COLO668 (cell line): ENCODE data around the gene EPS8L3.
"Not testable (repeated sequence)": the region's sequence is repeated elsewhere in the genome, so short reads cannot be mapped to it uniquely, and the experiment has no call there.

Experiments
- DNase-seq: peaks from one replicate; lab custom pipeline; 2025; ENCODE audit not compliant: unreplicated experiment; lab: John Stamatoyannopoulos, UW

The EPS8L3 gene

GRCh38 chr1:109711593-109712320 lies 52.0 kb downstream of the EPS8L3 start, which contains the start of gene GSTM5:
TSS of gene GSTM5 (plus strand) at chr1:109712251. CDS start at chr1:109712313, 62 bp downstream.
- DNase-seq: not testable (repeated sequence)

GRCh38 chr1:109709822-109710221 lies 53.9 kb downstream of the EPS8L3 start:
- not testable (repeated sequence) for DNase-seq

GRCh38 chr1:109708949-109709348 lies 54.8 kb downstream of the EPS8L3 start:
- DNase-seq: not testable (repeated sequence)

- no peak for DNase-seq
These were observed 58.3 kb downstream of the EPS8L3 start for GRCh38 chr1:109705411-109705810.

GRCh38 chr1:109704173-109704572 lies 59.5 kb downstream of the EPS8L3 start:
- no peak for DNase-seq

GRCh38 chr1:109702940-109703339 lies 60.8 kb downstream of the EPS8L3 start:
- not testable (repeated sequence) for DNase-seq
